ENCODE measurements around the gene TOP1. TPM values are rescaled to one million over a fixed set of nuclear protein-coding genes. Genes with fewer than 3 reads are reported as not detected.

The TOP1 gene
- polyA plus RNA-seq, 1 of the 3 experiments (the other 2 are of a cell fraction): 11.9 TPM

DNA sequence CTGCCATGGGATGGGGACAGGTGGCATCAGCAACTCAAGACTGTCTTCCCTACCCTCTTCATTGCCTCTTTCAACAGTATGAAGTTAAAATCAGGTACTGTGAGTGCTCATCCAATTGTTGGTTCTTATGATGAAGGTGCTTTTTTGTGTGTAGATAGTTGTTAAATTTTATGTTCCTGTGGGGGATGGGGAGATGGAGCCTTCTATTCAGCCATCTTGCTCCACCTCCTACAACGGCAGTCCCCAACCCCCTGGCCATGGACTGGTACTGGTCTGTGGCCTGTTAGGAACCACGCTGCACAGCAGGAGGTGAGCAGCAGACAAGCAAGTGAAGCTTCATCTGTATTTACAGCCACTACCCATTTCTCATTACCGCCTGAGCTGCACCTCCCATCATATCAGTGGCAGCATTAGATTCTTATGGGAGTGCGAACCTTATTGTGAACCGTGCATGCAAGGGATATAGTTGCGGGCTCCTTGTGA is 47.8 kb upstream of the TOP1 start:
- Histone ChIP-seq H3F3A (replicated peaks; ENCODE audit: insufficient read depth) (no peaks in the 10 kb centered on the region), H2AFZ (ENCODE audit: low read depth) (no peak overlapping the region), H3K27me3 (ENCODE audit: insufficient read depth) (no peaks in the 10 kb centered on the region), H3K4me3 (ENCODE audit: low read depth in 2 of 2, low read length in 1 of 2) (no peak overlapping the region), H3K79me2 (ENCODE audit: insufficient read depth) (no peaks in the 10 kb centered on the region), H3K9me3 (peaks cover 23% of the 10 kb centered on the region), H3K4me1 (ENCODE audit: control insufficient read depth in 1 of 2, insufficient read depth in 2 of 2, low read depth in 1 of 2, low read length in 1 of 2) (no peaks in the 10 kb centered on the region), H3K36me3 (replicated peaks in 1 of 2; ENCODE audit: control insufficient read depth in 1 of 2, insufficient read depth in 2 of 2, low read length in 1 of 2) (no peaks in the 10 kb centered on the region), H4K20me1 (ENCODE audit: insufficient read depth) (no peaks in the 10 kb centered on the region), H3K27ac (ENCODE audit: low read depth in 2 of 2, low read length in 1 of 2) (no peak overlapping the region), H3K4me2 (no peak overlapping the region), H3K9ac (no peak overlapping the region), H3K9me2 (no peaks in the 10 kb centered on the region)
- POLR2A ChIA-PET: no interaction called here
- no peak for DNase-seq
- TF ChIP-seq, protein P1, sequence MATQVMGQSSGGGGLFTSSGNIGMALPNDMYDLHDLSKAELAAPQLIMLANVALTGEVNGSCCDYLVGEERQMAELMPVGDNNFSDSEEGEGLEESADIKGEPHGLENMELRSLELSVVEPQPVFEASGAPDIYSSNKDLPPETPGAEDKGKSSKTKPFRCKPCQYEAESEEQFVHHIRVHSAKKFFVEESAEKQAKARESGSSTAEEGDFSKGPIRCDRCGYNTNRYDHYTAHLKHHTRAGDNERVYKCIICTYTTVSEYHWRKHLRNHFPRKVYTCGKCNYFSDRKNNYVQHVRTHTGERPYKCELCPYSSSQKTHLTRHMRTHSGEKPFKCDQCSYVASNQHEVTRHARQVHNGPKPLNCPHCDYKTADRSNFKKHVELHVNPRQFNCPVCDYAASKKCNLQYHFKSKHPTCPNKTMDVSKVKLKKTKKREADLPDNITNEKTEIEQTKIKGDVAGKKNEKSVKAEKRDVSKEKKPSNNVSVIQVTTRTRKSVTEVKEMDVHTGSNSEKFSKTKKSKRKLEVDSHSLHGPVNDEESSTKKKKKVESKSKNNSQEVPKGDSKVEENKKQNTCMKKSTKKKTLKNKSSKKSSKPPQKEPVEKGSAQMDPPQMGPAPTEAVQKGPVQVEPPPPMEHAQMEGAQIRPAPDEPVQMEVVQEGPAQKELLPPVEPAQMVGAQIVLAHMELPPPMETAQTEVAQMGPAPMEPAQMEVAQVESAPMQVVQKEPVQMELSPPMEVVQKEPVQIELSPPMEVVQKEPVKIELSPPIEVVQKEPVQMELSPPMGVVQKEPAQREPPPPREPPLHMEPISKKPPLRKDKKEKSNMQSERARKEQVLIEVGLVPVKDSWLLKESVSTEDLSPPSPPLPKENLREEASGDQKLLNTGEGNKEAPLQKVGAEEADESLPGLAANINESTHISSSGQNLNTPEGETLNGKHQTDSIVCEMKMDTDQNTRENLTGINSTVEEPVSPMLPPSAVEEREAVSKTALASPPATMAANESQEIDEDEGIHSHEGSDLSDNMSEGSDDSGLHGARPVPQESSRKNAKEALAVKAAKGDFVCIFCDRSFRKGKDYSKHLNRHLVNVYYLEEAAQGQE (IDR thresholded peaks at IDR 0.05; ENCODE audit: low read depth, low read length): no peak
- no peak for TF ChIP-seq TAF1 (IDR thresholded peaks at IDR 0.05; ENCODE audit: borderline replicate concordance, low read depth, low read length)
- TF ChIP-seq POLR2AphosphoS5 (IDR thresholded peaks at IDR 0.05; ENCODE audit: low read depth, low read length): no peak
- TF ChIP-seq, protein P2, sequence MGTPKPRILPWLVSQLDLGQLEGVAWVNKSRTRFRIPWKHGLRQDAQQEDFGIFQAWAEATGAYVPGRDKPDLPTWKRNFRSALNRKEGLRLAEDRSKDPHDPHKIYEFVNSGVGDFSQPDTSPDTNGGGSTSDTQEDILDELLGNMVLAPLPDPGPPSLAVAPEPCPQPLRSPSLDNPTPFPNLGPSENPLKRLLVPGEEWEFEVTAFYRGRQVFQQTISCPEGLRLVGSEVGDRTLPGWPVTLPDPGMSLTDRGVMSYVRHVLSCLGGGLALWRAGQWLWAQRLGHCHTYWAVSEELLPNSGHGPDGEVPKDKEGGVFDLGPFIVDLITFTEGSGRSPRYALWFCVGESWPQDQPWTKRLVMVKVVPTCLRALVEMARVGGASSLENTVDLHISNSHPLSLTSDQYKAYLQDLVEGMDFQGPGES (IDR thresholded peaks at IDR 0.05; ENCODE audit: low read depth, low read length): no peak
- TF ChIP-seq, protein P3, sequence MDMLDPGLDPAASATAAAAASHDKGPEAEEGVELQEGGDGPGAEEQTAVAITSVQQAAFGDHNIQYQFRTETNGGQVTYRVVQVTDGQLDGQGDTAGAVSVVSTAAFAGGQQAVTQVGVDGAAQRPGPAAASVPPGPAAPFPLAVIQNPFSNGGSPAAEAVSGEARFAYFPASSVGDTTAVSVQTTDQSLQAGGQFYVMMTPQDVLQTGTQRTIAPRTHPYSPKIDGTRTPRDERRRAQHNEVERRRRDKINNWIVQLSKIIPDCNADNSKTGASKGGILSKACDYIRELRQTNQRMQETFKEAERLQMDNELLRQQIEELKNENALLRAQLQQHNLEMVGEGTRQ (IDR thresholded peaks at IDR 0.05; ENCODE audit: borderline replicate concordance, low read depth, low read length): no peak
- TF ChIP-seq, protein P4, sequence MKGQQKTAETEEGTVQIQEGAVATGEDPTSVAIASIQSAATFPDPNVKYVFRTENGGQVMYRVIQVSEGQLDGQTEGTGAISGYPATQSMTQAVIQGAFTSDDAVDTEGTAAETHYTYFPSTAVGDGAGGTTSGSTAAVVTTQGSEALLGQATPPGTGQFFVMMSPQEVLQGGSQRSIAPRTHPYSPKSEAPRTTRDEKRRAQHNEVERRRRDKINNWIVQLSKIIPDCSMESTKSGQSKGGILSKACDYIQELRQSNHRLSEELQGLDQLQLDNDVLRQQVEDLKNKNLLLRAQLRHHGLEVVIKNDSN (IDR thresholded peaks at IDR 0.05; ENCODE audit: borderline replicate concordance, low read depth): no peak
- no peak for TF ChIP-seq SIN3A (IDR thresholded peaks at IDR 0.05; ENCODE audit: borderline replicate concordance, low read depth, low read length)
- TF ChIP-seq FOXJ3 (CRISPR knock-in tag; IDR thresholded peaks at IDR 0.05): no peak
- 88% methylated on average over 6 of the region's 6 CpGs for WGBS (ENCODE audit: low lambda C conversion rate)
- CTCF ChIA-PET: interaction anchor here (1.8 to 3.2 kb wide), 4 partner anchors 10 to 114 kb away, joined by 8 to 14 read pairs (median 10); no protein-coding TSS in a partner anchor
